Smooth muscle cell (in vitro differentiated cells): Measurements from ENCODE around the gene SCCPDH. TPM values are rescaled to one million over a fixed set of nuclear protein-coding genes. Genes with fewer than 3 reads are reported as not detected.
"Not testable (repeated sequence)": the region's sequence is repeated elsewhere in the genome, so short reads cannot be mapped to it uniquely, and the experiment has no call there.

ENCODE experiments used
- DNase-seq: peaks from one replicate; lab custom pipeline; 2025; ENCODE audit not compliant: unreplicated experiment; lab: John Stamatoyannopoulos, UW
- H2AFZ ChIP-seq: fragments of 200-600 bp; sonication (generic); 2 replicates; pipeline ENCODE4 v1.6.0; 2016; ENCODE audit warnings: antibody characterized with exemption, low read depth, mild to moderate bottlenecking
- H3F3A ChIP-seq: fragments of 200-600 bp; sonication (generic); 2 replicates; pipeline ENCODE4 v1.6.0; 2017; ENCODE audit warnings: antibody characterized with exemption, low read depth
- H3K27ac ChIP-seq: fragments of 200-600 bp; sonication (generic); 2 replicates; pipeline ENCODE4 v1.5.1; 2016; ENCODE audit warnings: low read depth, mild to moderate bottlenecking
- H3K27me3 ChIP-seq: fragments of 200-600 bp; sonication (generic); 2 replicates; pipeline ENCODE4 v1.6.1; 2016; ENCODE audit warnings: low read depth, mild to moderate bottlenecking
- H3K36me3 ChIP-seq: fragments of 200-600 bp; sonication (generic); 2 replicates; pipeline ENCODE4 v1.5.1; 2016; ENCODE audit warnings: low read depth
- H3K4me1 ChIP-seq: fragments of 200-600 bp; sonication (generic); 2 replicates; pipeline ENCODE4 v1.5.1; 2016; ENCODE audit warnings: low read depth
- H3K4me2 ChIP-seq: fragments of 200-600 bp; sonication (generic); 2 replicates; pipeline ENCODE4 v1.6.0; 2016; ENCODE audit warnings: mild to moderate bottlenecking
- H3K4me3 ChIP-seq: fragments of 200-600 bp; sonication (generic); 2 replicates; pipeline ENCODE4 v1.5.1; 2016; ENCODE audit warnings: mild to moderate bottlenecking
- H3K79me2 ChIP-seq: fragments of 200-600 bp; sonication (generic); 2 replicates; pipeline ENCODE4 v1.6.0; 2016; ENCODE audit warnings: low read depth, mild to moderate bottlenecking
- H3K9ac ChIP-seq: fragments of 200-600 bp; sonication (generic); 2 replicates; pipeline ENCODE4 v1.6.0; 2016; ENCODE audit warnings: low read depth
- H3K9me3 ChIP-seq: fragments of 200-600 bp; sonication (generic); replicated peaks from 2 replicates; pipeline ENCODE4 v1.5.1; 2016; ENCODE audit warnings: low read depth
- H4K20me1 ChIP-seq: fragments of 200-600 bp; sonication (generic); 2 replicates; pipeline ENCODE4 v1.6.0; 2016; ENCODE audit warnings: low read depth
- WGBS: methylation state at CpG from one replicate; pipeline ENCODE4 v1.1.7; 2016; ENCODE audit warnings: low lambda C conversion rate; 5-methylcytosine and 5-hydroxymethylcytosine counted together
- polyA plus RNA-seq: library from polyadenylated mRNA; unstranded; fragments of >200 nt; fragmentation: Nextera tagmentation; extraction: Ambion mirVana; gene quantifications from 2 replicates; pipeline ENCODE4 v1.2.1, GENCODE V29; 2016
- total RNA-seq: library from RNA; depleted of rRNA; stranded (reverse); fragments of >200 nt; gene quantifications from 2 replicates; pipeline ENCODE4 v1.2.3, GENCODE V29; 2014
- TF ChIP-seq, protein P1 (sequence below): fragments of 200-600 bp; sonication (generic); IDR thresholded peaks from 2 replicates; pipeline ENCODE4 v1.5.1; 2017; ENCODE audit warnings: borderline replicate concordance, mild to moderate bottlenecking, antibody characterized with exemption; ENCODE audit not compliant: insufficient read depth, poor library complexity, severe bottlenecking

Gene SCCPDH
- total and polyA plus RNA-seq, 2 experiments from 2014 or later = 19.6 to 27.0 TPM

DNA sequence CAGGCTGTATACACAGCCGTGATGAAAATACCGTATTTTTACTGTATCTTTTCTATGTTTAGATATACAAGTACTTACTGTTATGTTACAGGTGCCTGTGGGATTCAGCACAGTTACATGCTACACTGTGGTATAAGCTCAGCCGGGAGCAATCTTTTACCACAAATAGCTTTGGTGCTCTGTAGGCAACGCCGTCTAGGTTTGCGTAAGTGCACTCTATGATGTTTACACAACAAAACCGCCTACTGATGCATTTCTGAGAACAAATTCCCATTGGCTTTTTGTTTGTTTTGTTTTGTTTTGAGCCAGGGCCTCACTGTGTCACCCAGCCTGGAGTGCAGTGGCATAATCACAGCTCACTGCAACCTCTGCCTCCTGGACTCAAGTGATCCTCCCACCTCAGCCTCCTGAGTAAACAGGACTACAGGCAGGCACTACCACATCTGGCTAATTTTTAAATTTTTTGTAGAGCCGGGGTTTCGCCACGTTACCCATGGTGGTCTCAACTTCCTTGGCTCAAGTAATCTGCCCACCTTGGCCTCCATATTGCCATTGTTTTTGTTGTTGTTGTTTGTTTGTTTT lies 81.0 kb downstream of the SCCPDH start:
- Histone ChIP-seq H3F3A (no peaks in the 10 kb centered on the region), H3K79me2 (no peaks in the 10 kb centered on the region), H3K27me3 (no peaks in the 10 kb centered on the region), H3K9me3 (no peaks in the 10 kb centered on the region), H2AFZ (no peak overlapping the region), H3K4me1 (no peaks in the 10 kb centered on the region), H3K4me2 (no peak overlapping the region), H4K20me1 (no peaks in the 10 kb centered on the region), H3K27ac (no peak overlapping the region), H3K36me3 (no peaks in the 10 kb centered on the region), H3K4me3 (no peak overlapping the region), H3K9ac (no peak overlapping the region)
- no peak for DNase-seq
- WGBS = 70% methylated on average over 10 of the region's 10 CpGs
- TF ChIP-seq, protein P1, sequence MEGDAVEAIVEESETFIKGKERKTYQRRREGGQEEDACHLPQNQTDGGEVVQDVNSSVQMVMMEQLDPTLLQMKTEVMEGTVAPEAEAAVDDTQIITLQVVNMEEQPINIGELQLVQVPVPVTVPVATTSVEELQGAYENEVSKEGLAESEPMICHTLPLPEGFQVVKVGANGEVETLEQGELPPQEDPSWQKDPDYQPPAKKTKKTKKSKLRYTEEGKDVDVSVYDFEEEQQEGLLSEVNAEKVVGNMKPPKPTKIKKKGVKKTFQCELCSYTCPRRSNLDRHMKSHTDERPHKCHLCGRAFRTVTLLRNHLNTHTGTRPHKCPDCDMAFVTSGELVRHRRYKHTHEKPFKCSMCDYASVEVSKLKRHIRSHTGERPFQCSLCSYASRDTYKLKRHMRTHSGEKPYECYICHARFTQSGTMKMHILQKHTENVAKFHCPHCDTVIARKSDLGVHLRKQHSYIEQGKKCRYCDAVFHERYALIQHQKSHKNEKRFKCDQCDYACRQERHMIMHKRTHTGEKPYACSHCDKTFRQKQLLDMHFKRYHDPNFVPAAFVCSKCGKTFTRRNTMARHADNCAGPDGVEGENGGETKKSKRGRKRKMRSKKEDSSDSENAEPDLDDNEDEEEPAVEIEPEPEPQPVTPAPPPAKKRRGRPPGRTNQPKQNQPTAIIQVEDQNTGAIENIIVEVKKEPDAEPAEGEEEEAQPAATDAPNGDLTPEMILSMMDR = no peak

DNA sequence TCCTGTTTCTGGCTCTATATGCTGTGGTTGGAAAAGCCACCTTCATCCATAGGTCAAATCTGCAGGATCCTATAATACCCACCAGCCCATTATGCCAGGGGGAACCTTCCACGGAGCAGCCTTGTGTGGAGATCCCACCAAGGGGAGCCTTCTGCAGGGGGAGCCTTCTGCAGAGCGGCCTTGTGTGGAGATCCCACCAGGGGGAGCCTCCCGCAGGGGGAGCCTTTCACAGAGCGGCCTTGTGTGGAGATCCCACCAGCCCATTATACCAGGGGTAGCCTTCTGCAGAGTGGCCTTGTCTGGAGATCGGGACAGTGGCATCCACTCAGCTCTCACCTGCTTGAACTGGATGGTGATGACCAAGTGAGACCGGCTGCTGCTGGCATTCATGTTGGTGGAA lies 85.3 kb downstream of the SCCPDH start:
- WGBS = 97% methylated on average over 6 of the region's 6 CpGs
- no peak overlapping the region for H2AFZ ChIP-seq
- H3K4me2 ChIP-seq = no peak overlapping the region
- TF ChIP-seq, protein P1 = no peak
- H3K9me3 ChIP-seq = no peaks in the 10 kb centered on the region
- H3K79me2 ChIP-seq = no peaks in the 10 kb centered on the region
- no peaks in the 10 kb centered on the region for H3F3A ChIP-seq
- no peaks in the 10 kb centered on the region for H4K20me1 ChIP-seq
- H3K36me3 ChIP-seq = no peaks in the 10 kb centered on the region
- no peaks in the 10 kb centered on the region for H3K27me3 ChIP-seq
- H3K9ac ChIP-seq = no peak overlapping the region
- H3K4me3 ChIP-seq = no peak overlapping the region
- H3K4me1 ChIP-seq = no peaks in the 10 kb centered on the region
- H3K27ac ChIP-seq = no peak overlapping the region
- DNase-seq = no peak

DNA sequence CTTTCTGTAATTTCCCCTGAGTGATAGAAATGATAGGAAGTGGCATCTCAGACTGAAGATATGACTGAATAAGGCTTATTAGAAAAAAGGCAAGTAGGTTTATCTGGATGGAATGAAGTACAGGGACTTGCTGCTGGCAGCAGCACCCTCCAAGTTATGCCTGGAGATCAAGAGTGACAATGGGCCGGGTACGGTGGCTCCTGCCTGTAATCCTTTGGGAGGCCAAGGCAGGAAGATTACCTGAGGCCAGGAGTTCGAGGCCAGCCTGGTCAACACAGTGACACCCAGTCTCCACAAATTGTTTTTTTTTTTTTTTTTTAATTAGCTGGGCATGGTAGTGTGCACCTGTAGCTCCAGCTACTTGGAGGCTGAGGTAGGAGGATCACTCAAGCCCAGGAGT lies 87.8 kb downstream of the SCCPDH start:
- Histone ChIP-seq H3F3A (no peaks in the 10 kb centered on the region), H3K9me3 (no peaks in the 10 kb centered on the region), H4K20me1 (no peaks in the 10 kb centered on the region), H3K9ac (no peak overlapping the region), H3K4me1 (no peaks in the 10 kb centered on the region), H3K27me3 (no peaks in the 10 kb centered on the region), H3K4me2 (no peak overlapping the region), H3K36me3 (no peaks in the 10 kb centered on the region), H3K79me2 (no peaks in the 10 kb centered on the region), H3K4me3 (no peak overlapping the region), H3K27ac (no peak overlapping the region), H2AFZ (no peak overlapping the region)
- 95% methylated on average over 3 of the region's 3 CpGs for WGBS
- TF ChIP-seq, protein P1 = no peak
- no peak for DNase-seq

DNA sequence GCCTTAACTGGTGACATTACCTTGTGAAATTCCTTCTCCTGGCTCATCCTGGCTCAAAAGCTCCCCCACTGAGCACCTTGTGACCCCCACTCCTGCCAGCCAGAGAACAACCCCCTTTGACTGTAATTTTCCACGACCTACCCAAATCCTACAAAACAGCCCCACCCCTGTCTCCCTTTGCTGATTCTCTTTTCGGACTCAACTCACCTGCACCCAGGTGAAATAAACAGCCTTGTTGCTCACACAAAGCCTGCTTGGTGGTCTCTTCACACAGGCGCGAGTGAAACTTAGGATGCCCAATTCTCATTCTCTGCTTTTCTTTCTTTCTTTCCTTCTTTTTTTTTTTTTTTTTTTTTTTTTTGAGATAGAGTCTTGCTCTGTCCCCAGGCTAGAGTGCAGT lies 89.1 kb downstream of the SCCPDH start:
- not testable (repeated sequence) for H3K4me3 ChIP-seq, H3K27me3 ChIP-seq, H3F3A ChIP-seq, DNase-seq, H2AFZ ChIP-seq, H3K4me1 ChIP-seq, H3K9ac ChIP-seq, H3K36me3 ChIP-seq, H3K79me2 ChIP-seq, H3K9me3 ChIP-seq, H3K4me2 ChIP-seq, H3K27ac ChIP-seq, H4K20me1 ChIP-seq
- 74% methylated on average over 4 of the region's 4 CpGs for WGBS
